Gastroesophageal sphincter (tissue), 3 donors: Measurements from ENCODE around the gene RGS9.

Experiments
- CTCF ChIP-seq, 4 experiments: fragments of 200-600 bp in 2 of 4; fragments of 450-650 bp in 2 of 4; sonication (generic) in 1 of 4; IDR thresholded peaks; one replicate each; pipeline ENCODE4 v1.5.1; 2017 to 2019; ENCODE audit warnings: antibody characterized with exemption in 4 of 4, mild to moderate bottlenecking in 2 of 4, moderate library complexity in 2 of 4
- EP300 ChIP-seq: sonication (generic); formaldehyde crosslinking; IDR thresholded peaks from one replicate; pipeline ENCODE4 v1.6.1; 2017; ENCODE audit warnings: antibody characterized with exemption, mild to moderate bottlenecking
- POLR2A ChIP-seq, 2 donors: fragments of 450-650 bp; IDR thresholded peaks; one replicate each; pipeline ENCODE4 v1.6.1; 2017; ENCODE audit warnings: antibody characterized with exemption in 2 of 2, mild to moderate bottlenecking in 2 of 2, moderate library complexity in 1 of 2
- POLR2AphosphoS5 ChIP-seq: sonication (generic); formaldehyde crosslinking; IDR thresholded peaks from one replicate; pipeline ENCODE4 v1.6.1; 2017; ENCODE audit warnings: antibody characterized with exemption

GRCh38 chr17:65231662-65232335, 94.6 kb downstream of the RGS9 start:
- TF ChIP-seq CTCF (IDR thresholded peaks at IDR 0.05) (peak in 3 of 4 experiments; percentile 54 to 75 (median 73)), POLR2A (IDR thresholded peaks at IDR 0.05) (no peak), POLR2AphosphoS5 (no peak), EP300 (no peak)
